ENCODE data around the gene UNC80. TPM values are rescaled to one million over a fixed set of nuclear protein-coding genes. Genes with fewer than 3 reads are reported as not detected.

UNC80 gene
- polyA plus RNA-seq, 1 of the 3 experiments (the other 2 are of a cell fraction): 0.59 TPM

GRCh38 chr2:209818939-209819338, 47.3 kb downstream of the UNC80 start:
- no peak overlapping the region for H3K27ac ChIP-seq (ENCODE audit: low read depth in 2 of 2, low read length in 1 of 2)
- H3K36me3 ChIP-seq (replicated peaks in 1 of 2; ENCODE audit: control insufficient read depth in 1 of 2, insufficient read depth in 2 of 2, low read length in 1 of 2): peaks cover 0 to 11% of the 10 kb centered on the region in 2 experiments
- 0 out of 2 replicates have a peak, but pooled peaks cover 2% of the 10 kb centered on the region for H3K9me2 ChIP-seq
- no peak overlapping the region for H3K9ac ChIP-seq
- H4K20me1 ChIP-seq (ENCODE audit: insufficient read depth): no peaks in the 10 kb centered on the region
- H3K79me2 ChIP-seq (ENCODE audit: insufficient read depth): no peaks in the 10 kb centered on the region
- no peak overlapping the region for H3K4me2 ChIP-seq
- POLR2A ChIA-PET: no interaction called here
- WGBS (ENCODE audit: low lambda C conversion rate): 73% methylated on average over 7 of the region's 7 CpGs
- H2AFZ ChIP-seq (ENCODE audit: low read depth): no peak overlapping the region
- no peaks in the 10 kb centered on the region for H3K4me1 ChIP-seq (ENCODE audit: control insufficient read depth in 1 of 2, insufficient read depth in 2 of 2, low read depth in 1 of 2, low read length in 1 of 2)
- no peaks in the 10 kb centered on the region for H3K9me3 ChIP-seq
- no peaks in the 10 kb centered on the region for H3F3A ChIP-seq (replicated peaks; ENCODE audit: insufficient read depth)
- CTCF ChIA-PET: interaction anchor here (0.6 to 1.0 kb wide), 2 partner anchors 8 to 376 kb away, joined by 3 to 4 read pairs; no protein-coding TSS in a partner anchor
- no peak for DNase-seq
- H3K27me3 ChIP-seq (ENCODE audit: insufficient read depth): no peaks in the 10 kb centered on the region
- H3K4me3 ChIP-seq (ENCODE audit: low read depth in 2 of 2, low read length in 1 of 2): no peak overlapping the region
- TF ChIP-seq, protein P1, sequence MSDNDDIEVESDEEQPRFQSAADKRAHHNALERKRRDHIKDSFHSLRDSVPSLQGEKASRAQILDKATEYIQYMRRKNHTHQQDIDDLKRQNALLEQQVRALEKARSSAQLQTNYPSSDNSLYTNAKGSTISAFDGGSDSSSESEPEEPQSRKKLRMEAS (IDR thresholded peaks at IDR 0.05; ENCODE audit: low read depth): no peak
- TF ChIP-seq MXI1 (IDR thresholded peaks at IDR 0.05; ENCODE audit: low read depth, low read length) (no peak), NFIC (IDR thresholded peaks at IDR 0.05; ENCODE audit: borderline replicate concordance) (no peak), RFX5 (IDR thresholded peaks at IDR 0.05; ENCODE audit: low read length) (no peak), RAD21 (IDR thresholded peaks at IDR 0.05; ENCODE audit: low read length) (no peak), EP300 (IDR thresholded peaks at IDR 0.05; ENCODE audit: borderline replicate concordance in 1 of 2, low read depth in 1 of 2, low read length in 1 of 2) (no peak), POLR2AphosphoS5 (IDR thresholded peaks at IDR 0.05; ENCODE audit: low read depth, low read length) (no peak), RCOR1 (IDR thresholded peaks at IDR 0.05; ENCODE audit: low read length) (no peak), SMC3 (IDR thresholded peaks at IDR 0.05; ENCODE audit: low read depth, low read length) (no peak), JUND (IDR thresholded peaks at IDR 0.05) (no peak), FOXJ3 (CRISPR knock-in tag; IDR thresholded peaks at IDR 0.05) (no peak), GABPA (IDR thresholded peaks at IDR 0.05; ENCODE audit: low read depth) (no peak), RXRA (IDR thresholded peaks at IDR 0.05; ENCODE audit: borderline replicate concordance, low read depth) (no peak), CTCF (IDR thresholded peaks at IDR 0.05) (no peak), TEAD4 (IDR thresholded peaks at IDR 0.05; ENCODE audit: borderline replicate concordance, insufficient read depth) (no peak)
- TF ChIP-seq, protein P2, sequence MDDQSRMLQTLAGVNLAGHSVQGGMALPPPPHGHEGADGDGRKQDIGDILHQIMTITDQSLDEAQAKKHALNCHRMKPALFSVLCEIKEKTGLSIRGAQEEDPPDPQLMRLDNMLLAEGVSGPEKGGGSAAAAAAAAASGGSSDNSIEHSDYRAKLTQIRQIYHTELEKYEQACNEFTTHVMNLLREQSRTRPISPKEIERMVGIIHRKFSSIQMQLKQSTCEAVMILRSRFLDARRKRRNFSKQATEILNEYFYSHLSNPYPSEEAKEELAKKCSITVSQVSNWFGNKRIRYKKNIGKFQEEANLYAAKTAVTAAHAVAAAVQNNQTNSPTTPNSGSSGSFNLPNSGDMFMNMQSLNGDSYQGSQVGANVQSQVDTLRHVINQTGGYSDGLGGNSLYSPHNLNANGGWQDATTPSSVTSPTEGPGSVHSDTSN (IDR thresholded peaks at IDR 0.05): no peak

GRCh38 chr2:209821806-209822205, 50.2 kb downstream of the UNC80 start:
- 66% methylated on average over 4 of the region's 4 CpGs for WGBS (ENCODE audit: low lambda C conversion rate)
- H3K9me2 ChIP-seq: no peaks in the 10 kb centered on the region
- H3K9me3 ChIP-seq: no peaks in the 10 kb centered on the region
- no peaks in the 10 kb centered on the region for H3K79me2 ChIP-seq (ENCODE audit: insufficient read depth)
- H3K4me2 ChIP-seq: no peak overlapping the region
- no peak for TF ChIP-seq CTCF (IDR thresholded peaks at IDR 0.05)
- no peak for TF ChIP-seq GABPA (IDR thresholded peaks at IDR 0.05; ENCODE audit: low read depth)
- TF ChIP-seq RFX5 (IDR thresholded peaks at IDR 0.05; ENCODE audit: low read length): no peak
- TF ChIP-seq RAD21 (IDR thresholded peaks at IDR 0.05; ENCODE audit: low read length): no peak
- no peak for TF ChIP-seq POLR2AphosphoS5 (IDR thresholded peaks at IDR 0.05; ENCODE audit: low read depth, low read length)
- TF ChIP-seq TAF1 (IDR thresholded peaks at IDR 0.05; ENCODE audit: borderline replicate concordance, low read depth, low read length): no peak
- TF ChIP-seq EZH2phosphoT487 (IDR thresholded peaks at IDR 0.05; ENCODE audit: borderline replicate concordance, low read depth): no peak
- no peak for TF ChIP-seq GATA2 (CRISPR knock-in tag; IDR thresholded peaks at IDR 0.05)
- peaks cover 0 to 7% of the 10 kb centered on the region in 2 experiments for H3K36me3 ChIP-seq (replicated peaks in 1 of 2; ENCODE audit: control insufficient read depth in 1 of 2, insufficient read depth in 2 of 2, low read length in 1 of 2)
- ChIA-PET CTCF (interaction anchor here (1.6 kb wide), 1 partner anchor 139 kb away, joined by 5 read pairs; no protein-coding TSS in a partner anchor), POLR2A (no interaction called here)
- no peaks in the 10 kb centered on the region for H3F3A ChIP-seq (replicated peaks; ENCODE audit: insufficient read depth)
- H4K20me1 ChIP-seq (ENCODE audit: insufficient read depth): no peaks in the 10 kb centered on the region
- H3K4me3 ChIP-seq (ENCODE audit: low read depth in 2 of 2, low read length in 1 of 2): no peak overlapping the region
- no peaks in the 10 kb centered on the region for H3K4me1 ChIP-seq (ENCODE audit: control insufficient read depth in 1 of 2, insufficient read depth in 2 of 2, low read depth in 1 of 2, low read length in 1 of 2)
- H2AFZ ChIP-seq (ENCODE audit: low read depth): no peak overlapping the region
- no peak overlapping the region for H3K9ac ChIP-seq
- H3K27ac ChIP-seq (ENCODE audit: low read depth in 2 of 2, low read length in 1 of 2): no peak overlapping the region
- no peak for DNase-seq
- no peaks in the 10 kb centered on the region for H3K27me3 ChIP-seq (ENCODE audit: insufficient read depth)
